ENCODE results near the gene DIS3L2.

DIS3L2 gene

GRCh38 chr2:232237464-232237863 is 276.0 kb downstream of the DIS3L2 start:
- no peak for DNase-seq (ENCODE audit: low read depth)
- H3K4me3 ChIP-seq (ENCODE audit: low read depth, low read length), result no peak overlapping the region

GRCh38 chr2:232238108-232238507 is 276.6 kb downstream of the DIS3L2 start:
- H3K4me3 ChIP-seq (ENCODE audit: low read depth, low read length), result no peak overlapping the region
- no peak for DNase-seq (ENCODE audit: low read depth)

GRCh38 chr2:232238596-232238995 is 277.1 kb downstream of the DIS3L2 start:
- no peak for DNase-seq (ENCODE audit: low read depth)
- H3K4me3 ChIP-seq (ENCODE audit: low read depth, low read length), result no peak overlapping the region

GRCh38 chr2:232239951-232240681 is 278.6 kb downstream of the DIS3L2 start:
- no peak for DNase-seq (ENCODE audit: low read depth)
- no peak overlapping the region for H3K4me3 ChIP-seq (ENCODE audit: low read depth, low read length)

GRCh38 chr2:232240906-232241305 is 279.4 kb downstream of the DIS3L2 start:
- no peak for DNase-seq (ENCODE audit: low read depth)
- H3K4me3 ChIP-seq (ENCODE audit: low read depth, low read length), result no peak overlapping the region

- H3K4me3 ChIP-seq (ENCODE audit: low read depth, low read length), result no peak overlapping the region
- DNase-seq (ENCODE audit: low read depth), result no peak
Measured at GRCh38 chr2:232242316-232242715, 280.8 kb downstream of the DIS3L2 start.

- H3K4me3 ChIP-seq (ENCODE audit: low read depth, low read length), result no peak overlapping the region
- DNase-seq (ENCODE audit: low read depth), result no peak
Measured at GRCh38 chr2:232245111-232245510, 283.6 kb downstream of the DIS3L2 start.

- DNase-seq (ENCODE audit: low read depth), result no peak
- H3K4me3 ChIP-seq (ENCODE audit: low read depth, low read length), result no peak overlapping the region
Measured at GRCh38 chr2:232246245-232246644, 284.7 kb downstream of the DIS3L2 start.

GRCh38 chr2:232249096-232249495 is 287.6 kb downstream of the DIS3L2 start:
- no peak for DNase-seq (ENCODE audit: low read depth)
- no peak overlapping the region for H3K4me3 ChIP-seq (ENCODE audit: low read depth, low read length)

- DNase-seq (ENCODE audit: low read depth), result no peak
- no peak overlapping the region for H3K4me3 ChIP-seq (ENCODE audit: low read depth, low read length)
Measured at GRCh38 chr2:232250246-232251175, 289.0 kb downstream of the DIS3L2 start.

GRCh38 chr2:232255033-232255432 is 293.5 kb downstream of the DIS3L2 start:
- no peak overlapping the region for H3K4me3 ChIP-seq (ENCODE audit: low read depth, low read length)
- DNase-seq (ENCODE audit: low read depth), result no peak

GRCh38 chr2:232260075-232260474 is 298.6 kb downstream of the DIS3L2 start:
- H3K4me3 ChIP-seq (ENCODE audit: low read depth, low read length), result no peak overlapping the region
- peak; percentile 83 for DNase-seq (ENCODE audit: low read depth)

GRCh38 chr2:232261776-232262175 is 300.3 kb downstream of the DIS3L2 start:
- no peak for DNase-seq (ENCODE audit: low read depth)
- H3K4me3 ChIP-seq (ENCODE audit: low read depth, low read length), result no peak overlapping the region

GRCh38 chr2:232263295-232263694 is 301.8 kb downstream of the DIS3L2 start:
- DNase-seq (ENCODE audit: low read depth), result no peak
- H3K4me3 ChIP-seq (ENCODE audit: low read depth, low read length), result no peak overlapping the region

- no peak for DNase-seq (ENCODE audit: low read depth)
- no peak overlapping the region for H3K4me3 ChIP-seq (ENCODE audit: low read depth, low read length)
Measured at GRCh38 chr2:232264081-232264480, 302.6 kb downstream of the DIS3L2 start.

GRCh38 chr2:232265329-232265728 is 303.8 kb downstream of the DIS3L2 start:
- no peak for DNase-seq (ENCODE audit: low read depth)
- no peak overlapping the region for H3K4me3 ChIP-seq (ENCODE audit: low read depth, low read length)

GRCh38 chr2:232268636-232269165 is 307.2 kb downstream of the DIS3L2 start:
- DNase-seq (ENCODE audit: low read depth), result no peak

GRCh38 chr2:232269867-232270266 is 308.4 kb downstream of the DIS3L2 start:
- DNase-seq (ENCODE audit: low read depth), result no peak
- H3K4me3 ChIP-seq (ENCODE audit: low read depth, low read length), result no peak overlapping the region

More at GRCh38 chr2:232268636-232269165, 307.2 kb downstream of the DIS3L2 start:
- H3K4me3 ChIP-seq (ENCODE audit: low read depth, low read length), result no peak overlapping the region

- H3K4me3 ChIP-seq (ENCODE audit: low read depth, low read length), result no peak overlapping the region
- DNase-seq (ENCODE audit: low read depth), result no peak
Measured at GRCh38 chr2:232273903-232274643, 312.6 kb downstream of the DIS3L2 start.

GRCh38 chr2:232275670-232276069 is 314.2 kb downstream of the DIS3L2 start:
- DNase-seq (ENCODE audit: low read depth), result no peak
- H3K4me3 ChIP-seq (ENCODE audit: low read depth, low read length), result no peak overlapping the region

Data from skeletal muscle cell (primary cell).